GOT3 (cell line): ENCODE data around the gene SPATA1.
"Not testable (repeated sequence)": the region's sequence is repeated elsewhere in the genome, so short reads cannot be mapped to it uniquely, and the experiment has no call there.

Experiments used
- DNase-seq: peaks from one replicate; lab custom pipeline; 2025; ENCODE audit warnings: mixed read lengths; lab: John Stamatoyannopoulos, UW

SPATA1 gene

DNA sequence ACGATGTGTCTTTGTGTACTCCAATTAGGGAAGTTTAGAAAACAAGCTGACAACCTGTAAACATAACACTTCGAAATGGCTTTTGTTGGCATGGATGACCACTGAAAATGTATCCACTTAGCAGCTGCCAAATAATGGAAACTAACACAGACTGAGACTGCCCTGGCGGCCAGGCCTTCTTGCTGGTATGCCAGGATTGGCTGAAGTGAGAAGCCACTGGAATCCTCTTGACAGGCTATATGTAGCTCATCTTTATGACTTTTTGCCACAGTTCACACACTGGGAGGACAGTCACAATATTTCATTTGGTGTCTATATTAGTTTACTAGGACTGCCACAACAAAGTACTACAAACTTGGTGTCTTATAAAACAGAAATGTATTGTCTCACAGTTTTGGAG lies 80.9 kb downstream of the SPATA1 start:
- no peak for DNase-seq

DNA sequence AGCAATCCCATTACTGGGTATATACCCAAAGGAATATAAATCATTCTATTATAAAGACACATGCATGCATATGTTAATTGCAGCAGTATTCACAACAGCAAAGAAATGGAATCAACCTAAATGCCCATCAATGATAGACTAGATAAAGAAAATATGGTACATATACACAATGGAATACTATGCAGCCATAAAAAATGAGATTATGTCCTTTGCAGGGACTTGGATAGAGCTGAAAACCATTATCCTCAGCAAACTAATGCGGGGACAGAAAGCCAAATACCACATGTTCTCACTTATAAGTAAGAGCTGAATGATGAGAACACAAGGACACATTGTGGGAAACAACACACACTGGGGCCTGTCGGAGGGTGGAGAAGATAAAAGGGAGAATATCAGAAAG lies 88.8 kb downstream of the SPATA1 start:
- DNase-seq: not testable (repeated sequence)

DNA sequence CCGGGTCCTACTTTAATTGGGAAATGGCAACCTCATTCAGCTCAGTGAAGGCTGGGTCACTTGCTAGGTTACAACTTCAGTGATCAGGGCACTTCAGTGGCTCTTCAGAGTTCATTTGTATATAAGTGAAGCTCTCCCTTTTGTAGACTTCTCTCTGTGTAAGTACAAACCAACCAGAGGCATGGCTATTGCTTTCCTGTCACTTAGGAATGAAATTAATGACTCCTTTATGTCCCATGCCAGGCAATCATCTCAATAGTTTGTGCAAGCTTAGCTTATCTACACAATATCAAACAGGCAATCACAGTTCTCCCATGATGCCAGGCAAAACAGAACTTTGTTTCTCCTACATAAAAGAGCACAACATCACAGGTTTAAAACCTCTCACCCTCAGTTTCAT lies 90.8 kb downstream of the SPATA1 start:
- DNase-seq: no peak

DNA sequence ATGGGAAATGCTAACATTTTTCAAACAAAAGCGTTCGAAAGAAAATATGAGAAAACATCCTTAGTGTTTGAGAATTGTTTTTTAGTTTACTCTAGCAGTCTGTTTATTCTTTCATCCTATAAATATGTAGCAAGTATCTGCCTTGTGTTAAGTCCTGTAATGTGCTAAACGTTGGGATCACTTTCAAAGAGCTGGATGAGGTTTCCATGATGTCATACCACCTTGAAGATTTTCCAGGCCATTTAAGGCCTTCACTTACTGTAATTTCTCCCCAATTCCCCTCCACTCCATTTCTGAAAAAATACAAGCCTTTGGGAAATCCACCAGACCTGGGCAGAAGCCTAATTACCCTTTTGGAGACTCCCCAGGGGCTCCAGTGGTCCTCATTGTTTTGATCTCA lies 92.2 kb downstream of the SPATA1 start:
- no peak for DNase-seq

DNA sequence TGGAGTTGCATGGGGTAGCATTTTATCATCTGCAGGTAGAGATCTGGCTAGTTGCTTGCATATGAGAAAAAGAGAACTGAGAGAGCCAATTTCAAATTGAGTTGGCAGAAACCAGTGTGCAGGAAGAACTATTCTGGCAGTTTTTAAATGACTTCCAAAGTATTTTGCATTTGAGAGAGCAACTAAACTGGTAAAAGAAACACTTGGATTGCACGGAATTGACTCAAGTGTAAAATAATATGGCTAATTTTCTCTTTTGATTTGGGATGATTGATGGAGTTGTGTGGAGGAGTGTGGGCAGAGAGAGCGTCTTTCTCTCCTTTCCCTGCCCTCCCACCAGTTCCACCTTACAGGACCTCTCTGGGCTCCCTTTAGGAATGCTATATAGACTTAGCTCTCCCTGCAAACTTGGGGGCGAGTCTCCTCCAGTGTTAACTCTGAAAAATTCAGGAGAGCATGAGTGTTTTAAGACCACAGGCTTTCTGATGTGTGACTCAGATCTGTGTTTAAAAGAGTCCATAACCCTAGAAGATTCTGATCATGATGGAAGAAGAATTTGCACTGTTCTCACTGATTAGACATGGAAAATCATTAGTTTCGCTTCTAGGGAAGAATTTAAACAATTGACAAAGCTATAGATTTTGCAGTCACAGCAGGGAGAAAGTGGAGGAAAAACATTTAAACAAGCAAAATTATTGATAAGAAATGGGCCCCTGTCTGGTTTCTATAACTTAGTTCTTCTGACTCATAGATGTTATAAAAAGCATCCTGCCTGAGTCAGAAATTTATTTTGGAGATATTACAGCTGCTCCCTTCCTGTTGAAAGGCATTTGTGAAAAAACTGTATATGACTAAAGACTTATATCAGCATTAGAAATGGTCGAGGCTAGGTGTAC lies 92.9 kb downstream of the SPATA1 start:
- no peak for DNase-seq

DNA sequence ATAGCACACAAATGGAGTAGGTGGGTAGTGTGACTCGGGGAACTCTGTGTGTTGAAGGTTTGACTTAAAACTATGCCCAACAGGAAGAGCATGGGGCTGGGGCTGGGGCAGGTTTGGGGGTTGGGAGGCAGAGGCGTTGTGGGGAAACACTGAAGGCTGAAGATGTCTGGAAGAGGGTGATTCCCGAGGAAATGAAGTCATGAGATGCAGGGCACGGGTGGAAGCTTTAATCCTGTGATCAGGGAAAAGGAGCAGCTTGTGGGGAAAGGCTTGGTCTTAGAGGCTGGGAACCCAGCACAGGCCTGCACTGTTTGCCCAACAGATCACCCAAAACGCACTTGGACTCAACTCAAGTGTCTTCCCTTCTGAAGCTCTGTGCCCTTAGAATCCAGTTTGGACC lies 94.6 kb downstream of the SPATA1 start:
- DNase-seq: no peak

DNA sequence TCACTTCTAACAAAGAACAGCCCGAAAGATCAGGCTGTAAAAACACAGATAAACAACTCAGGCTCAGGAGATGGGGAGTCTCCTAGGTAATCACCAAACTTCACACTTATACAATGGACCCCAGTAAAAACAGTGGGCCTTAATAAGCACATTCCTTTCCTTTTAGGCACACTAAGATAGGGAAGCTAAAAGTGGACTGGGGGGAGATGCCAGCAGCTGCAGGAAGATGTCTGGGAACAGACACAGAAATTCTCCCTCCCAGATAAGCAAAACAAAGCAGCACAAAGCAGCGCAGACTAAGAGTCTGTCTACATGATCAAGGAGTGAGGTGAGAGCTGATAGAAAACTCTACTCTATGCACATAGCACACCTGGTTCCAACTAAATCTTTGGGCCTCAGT lies 97.0 kb downstream of the SPATA1 start:
- no peak for DNase-seq

DNA sequence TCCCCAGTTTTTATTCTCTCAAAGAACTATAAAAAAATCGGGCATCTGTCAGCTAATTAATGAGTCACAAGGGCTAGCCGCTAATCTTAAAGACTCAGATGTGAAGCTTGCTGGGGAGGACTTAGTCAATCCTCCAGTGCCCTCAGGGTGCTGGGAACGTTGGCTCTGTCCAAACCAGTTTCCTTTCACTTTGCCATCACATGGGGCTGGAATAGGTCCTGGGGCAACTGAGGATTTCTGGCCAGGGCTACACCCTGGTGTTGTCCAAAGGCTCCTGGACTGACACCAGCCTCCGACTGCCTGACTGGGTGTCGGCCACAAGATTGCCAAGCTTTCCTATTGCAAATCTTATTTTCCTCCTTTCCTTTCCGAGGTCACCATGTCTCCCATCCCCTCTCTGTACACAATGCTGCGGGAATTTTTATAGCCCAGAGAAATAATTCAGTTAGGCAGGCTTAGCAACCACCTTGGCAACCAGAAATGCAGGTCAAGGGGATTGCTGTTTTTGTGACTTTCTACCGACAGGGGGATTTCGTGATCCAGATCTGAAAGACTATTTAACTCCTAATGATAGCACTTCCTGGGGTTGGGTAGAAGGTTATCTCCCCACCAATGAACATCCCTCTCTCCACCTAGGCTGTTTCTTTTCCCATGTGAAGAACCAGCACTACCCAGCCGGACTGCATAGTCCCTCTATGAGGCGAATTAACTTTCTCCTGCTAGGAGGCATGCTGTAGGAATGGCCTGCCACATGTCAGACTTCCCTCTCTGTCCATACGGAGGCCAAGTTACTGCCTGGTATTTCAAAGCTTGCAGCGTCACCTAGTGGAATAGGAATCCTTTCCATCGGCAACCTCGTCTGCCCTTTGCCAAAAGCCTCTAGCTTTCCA lies 98.0 kb downstream of the SPATA1 start:
- DNase-seq: no peak

DNA sequence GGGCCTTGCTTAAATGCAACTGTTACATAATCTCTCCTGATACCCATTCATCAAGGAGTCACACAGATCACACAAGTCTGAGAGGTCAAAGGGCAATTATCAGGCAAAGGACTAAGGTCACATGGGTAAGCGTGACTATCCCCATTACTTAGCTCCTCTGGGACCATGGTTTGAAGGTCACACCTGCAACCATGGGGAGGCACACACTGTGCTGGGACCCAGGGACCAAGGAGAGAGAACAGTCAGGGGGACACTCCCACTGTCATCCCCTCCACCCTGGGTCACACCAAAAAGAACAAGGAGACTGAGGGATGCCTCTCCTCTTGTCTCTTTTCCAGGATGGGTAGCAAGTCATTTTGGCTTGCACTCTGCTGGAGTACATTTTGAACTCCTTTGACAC lies 99.0 kb downstream of the SPATA1 start:
- DNase-seq: no peak

DNA sequence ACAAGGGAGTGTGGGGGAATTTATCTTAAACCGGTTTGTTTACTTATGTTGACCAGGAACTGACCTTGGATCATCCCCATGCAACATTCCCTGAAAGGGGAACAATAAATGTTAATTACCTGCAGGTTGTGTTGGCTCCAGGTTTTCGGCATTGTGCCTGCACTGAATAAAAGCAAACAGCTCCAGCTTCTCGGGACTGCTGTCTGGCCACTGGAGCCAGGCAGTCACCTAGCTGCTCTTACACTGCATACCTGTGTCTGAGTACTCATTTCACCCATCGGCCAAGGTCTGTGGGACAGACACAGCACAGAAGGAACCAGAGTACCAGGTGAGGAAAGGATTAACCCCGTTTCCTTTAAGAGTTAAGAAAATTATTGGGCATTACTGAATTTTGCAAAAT lies 100.8 kb downstream of the SPATA1 start:
- no peak for DNase-seq

DNA sequence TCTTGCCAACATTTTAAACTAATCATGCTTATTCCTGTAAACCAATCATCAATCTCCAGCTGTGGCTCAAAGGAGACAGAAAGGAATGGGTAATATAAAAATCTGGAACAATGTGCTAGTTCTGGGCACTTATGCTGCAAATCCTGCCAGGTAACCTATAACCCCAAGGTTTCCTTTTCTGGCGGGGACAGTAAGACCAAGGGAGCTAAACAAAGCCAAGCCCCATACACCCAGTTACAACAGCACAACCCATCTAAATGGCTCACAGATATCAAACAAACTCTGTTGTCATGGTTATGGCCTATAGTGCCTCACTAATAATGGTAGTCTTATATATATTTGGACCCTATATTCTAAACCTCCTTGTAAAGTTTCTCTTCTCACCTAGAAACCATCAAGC lies 104.9 kb downstream of the SPATA1 start:
- no peak for DNase-seq

DNA sequence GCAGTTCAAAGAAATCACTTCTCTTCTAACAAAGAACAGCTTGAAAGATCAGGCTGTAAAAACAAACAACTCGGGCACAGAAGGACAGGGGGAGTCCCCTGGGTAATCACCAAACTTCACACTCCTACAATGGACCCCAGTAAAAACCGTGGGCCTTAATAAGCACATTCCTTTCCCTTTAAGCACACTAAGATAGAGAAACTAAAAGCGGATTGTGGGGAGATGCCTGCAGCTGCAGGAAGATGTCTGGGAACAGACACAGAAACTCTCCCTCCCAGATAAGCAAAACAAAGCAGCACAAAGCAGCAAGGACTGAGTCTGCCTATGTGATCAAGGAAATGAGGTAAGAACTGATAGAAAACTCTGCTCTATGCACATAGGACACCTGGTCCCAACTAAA lies 105.6 kb downstream of the SPATA1 start:
- no peak for DNase-seq

DNA sequence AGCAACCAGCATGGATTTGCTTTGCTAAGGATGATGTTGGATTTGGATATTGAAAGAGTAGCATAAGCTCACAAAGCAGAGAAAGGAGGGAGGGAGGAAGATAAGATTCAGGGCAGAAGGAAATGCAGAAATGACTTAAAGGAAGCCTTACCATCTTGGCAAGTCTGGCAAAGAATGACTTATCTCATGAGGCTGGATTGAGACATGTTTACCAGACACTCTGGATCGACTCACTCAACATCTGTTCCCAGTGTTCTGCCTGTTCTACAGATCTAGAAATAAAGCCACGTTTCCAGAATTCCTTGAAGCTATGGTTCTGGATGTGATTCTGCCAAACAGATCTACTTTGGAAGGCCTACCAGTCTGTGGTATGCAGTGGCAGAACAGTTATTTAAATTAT lies 106.8 kb downstream of the SPATA1 start:
- no peak for DNase-seq

DNA sequence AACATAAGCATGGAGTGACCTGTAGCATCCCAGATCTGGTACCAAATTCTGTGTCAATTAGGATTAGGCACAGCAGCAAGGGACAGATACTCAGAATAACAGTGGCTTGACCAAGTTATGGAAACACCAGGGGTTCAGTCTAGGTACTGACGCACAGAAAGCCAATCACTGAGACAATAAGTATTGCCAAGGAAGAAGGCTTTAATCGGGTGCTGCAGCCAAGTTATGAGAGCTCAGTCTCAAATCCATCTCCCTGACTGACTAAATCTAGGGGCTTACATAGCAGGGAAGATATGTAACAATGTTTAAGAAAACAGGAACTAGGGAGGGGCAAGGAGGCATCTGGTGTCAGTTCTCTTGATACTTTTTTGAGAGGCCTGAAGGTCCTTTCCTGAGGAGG lies 107.7 kb downstream of the SPATA1 start:
- DNase-seq: no peak

DNA sequence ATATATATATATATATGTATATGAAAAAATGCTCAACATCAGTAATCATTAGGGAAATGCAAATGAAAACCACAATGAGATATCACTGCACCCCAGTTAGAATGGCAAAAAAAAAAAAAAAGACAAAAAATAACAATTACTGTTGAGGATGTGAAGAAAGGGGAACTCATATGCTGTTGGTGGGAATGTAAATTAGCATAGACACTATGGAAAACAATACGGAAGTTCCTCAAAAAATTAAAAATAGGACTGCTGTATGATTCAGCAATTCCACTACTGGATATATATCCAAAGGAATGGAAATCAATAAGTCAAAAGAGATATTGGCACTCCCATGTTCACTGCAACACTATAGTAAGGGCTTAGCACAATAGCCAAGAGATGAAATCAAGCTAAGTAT lies 109.6 kb downstream of the SPATA1 start:
- no peak for DNase-seq
